ENCODE measurements around the gene SFTA2. TPM values are rescaled to one million over a fixed set of nuclear protein-coding genes. Genes with fewer than 3 reads are reported as not detected.

SFTA2 gene
- total RNA-seq, 1 experiment from 2014 or later: not detected

DNA sequence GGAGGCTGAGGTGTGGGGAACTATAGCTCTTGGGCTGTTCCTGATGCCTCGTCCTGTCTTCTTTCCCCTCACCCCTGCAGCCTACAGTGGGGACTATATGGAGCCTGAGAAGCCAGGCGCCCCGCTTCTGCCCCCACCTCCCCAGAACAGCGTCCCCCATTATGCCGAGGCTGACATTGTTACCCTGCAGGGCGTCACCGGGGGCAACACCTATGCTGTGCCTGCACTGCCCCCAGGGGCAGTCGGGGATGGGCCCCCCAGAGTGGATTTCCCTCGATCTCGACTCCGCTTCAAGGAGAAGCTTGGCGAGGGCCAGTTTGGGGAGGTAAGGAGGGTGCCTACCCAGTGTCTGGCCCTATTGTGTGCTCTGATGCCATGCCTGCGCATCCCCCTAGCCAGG lies 35.4 kb downstream of the SFTA2 start:
- Histone ChIP-seq H3K79me2 (ENCODE audit: insufficient read depth, low read length) (peaks cover 2% of the 10 kb centered on the region; the same call in 1 of the 2 replicates), H3K36me3 (ENCODE audit: control insufficient read depth in 1 of 2, insufficient read depth in 2 of 2, low read length in 2 of 2) (peaks cover 53 to 58% of the 10 kb centered on the region in 2 experiments), H3K27ac (ENCODE audit: low read depth, low read length) (no peak overlapping the region), H3K4me2 (ENCODE audit: low read length) (no peak overlapping the region), H3K4me3 (replicated peaks in 1 of 2; ENCODE audit: low read depth in 1 of 2, low read length in 2 of 2) (no peak overlapping the region), H3K4me1 (ENCODE audit: control insufficient read depth in 1 of 2, insufficient read depth in 2 of 2, low read length in 2 of 2) (no peaks in the 10 kb centered on the region), H2AFZ (ENCODE audit: low read depth, low read length, poor library complexity, severe bottlenecking) (no peak overlapping the region), H3K9ac (ENCODE audit: low read length) (no peak overlapping the region), H4K20me1 (ENCODE audit: insufficient read depth) (no peaks in the 10 kb centered on the region), H3K27me3 (ENCODE audit: insufficient read depth, low read length) (no peaks in the 10 kb centered on the region), H3K9me3 (ENCODE audit: control insufficient read depth in 1 of 2, insufficient read depth in 1 of 2, low read depth in 1 of 2, low read length in 2 of 2) (no peaks in the 10 kb centered on the region), H3K9me2 (ENCODE audit: insufficient read depth) (no peaks in the 10 kb centered on the region)
- RAD21 ChIA-PET (ENCODE audit: low non-redundant PET in 1 of 2, low total read pairs in 2 of 2, uncharacterized antibody in 2 of 2, unreplicated experiment in 2 of 2): no interaction called here
- TF ChIP-seq, protein P1, sequence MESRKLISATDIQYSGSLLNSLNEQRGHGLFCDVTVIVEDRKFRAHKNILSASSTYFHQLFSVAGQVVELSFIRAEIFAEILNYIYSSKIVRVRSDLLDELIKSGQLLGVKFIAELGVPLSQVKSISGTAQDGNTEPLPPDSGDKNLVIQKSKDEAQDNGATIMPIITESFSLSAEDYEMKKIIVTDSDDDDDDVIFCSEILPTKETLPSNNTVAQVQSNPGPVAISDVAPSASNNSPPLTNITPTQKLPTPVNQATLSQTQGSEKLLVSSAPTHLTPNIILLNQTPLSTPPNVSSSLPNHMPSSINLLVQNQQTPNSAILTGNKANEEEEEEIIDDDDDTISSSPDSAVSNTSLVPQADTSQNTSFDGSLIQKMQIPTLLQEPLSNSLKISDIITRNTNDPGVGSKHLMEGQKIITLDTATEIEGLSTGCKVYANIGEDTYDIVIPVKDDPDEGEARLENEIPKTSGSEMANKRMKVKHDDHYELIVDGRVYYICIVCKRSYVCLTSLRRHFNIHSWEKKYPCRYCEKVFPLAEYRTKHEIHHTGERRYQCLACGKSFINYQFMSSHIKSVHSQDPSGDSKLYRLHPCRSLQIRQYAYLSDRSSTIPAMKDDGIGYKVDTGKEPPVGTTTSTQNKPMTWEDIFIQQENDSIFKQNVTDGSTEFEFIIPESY (IDR thresholded peaks at IDR 0.05; ENCODE audit: extremely low read depth, insufficient replicate concordance, low read length): no peak
- TF ChIP-seq EZH2 (IDR thresholded peaks at IDR 0.05) (no peak), POLR2AphosphoS5 (IDR thresholded peaks at IDR 0.05; ENCODE audit: low read depth, low read length) (no peak), EGR1 (IDR thresholded peaks at IDR 0.05; ENCODE audit: low read depth) (no peak), CEBPB (IDR thresholded peaks at IDR 0.05; ENCODE audit: low read depth) (no peak), JUND (IDR thresholded peaks at IDR 0.05) (no peak), EZH2phosphoT487 (IDR thresholded peaks at IDR 0.05; ENCODE audit: borderline replicate concordance) (no peak), ZNF274 (IDR thresholded peaks at IDR 0.05; ENCODE audit: low read depth, low read length) (no peak), CBX3 (IDR thresholded peaks at IDR 0.05; ENCODE audit: low read depth) (no peak), ELF1 (IDR thresholded peaks at IDR 0.05; ENCODE audit: borderline replicate concordance, low read depth) (no peak), YY1 (IDR thresholded peaks at IDR 0.05; ENCODE audit: extremely low read depth, insufficient replicate concordance, low read depth, low read length) (no peak), FOSL1 (IDR thresholded peaks at IDR 0.05; ENCODE audit: low read depth) (no peak)
- TF ChIP-seq, protein P2, sequence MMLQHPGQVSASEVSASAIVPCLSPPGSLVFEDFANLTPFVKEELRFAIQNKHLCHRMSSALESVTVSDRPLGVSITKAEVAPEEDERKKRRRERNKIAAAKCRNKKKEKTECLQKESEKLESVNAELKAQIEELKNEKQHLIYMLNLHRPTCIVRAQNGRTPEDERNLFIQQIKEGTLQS (IDR thresholded peaks at IDR 0.05): no peak
- TF ChIP-seq, protein P3, sequence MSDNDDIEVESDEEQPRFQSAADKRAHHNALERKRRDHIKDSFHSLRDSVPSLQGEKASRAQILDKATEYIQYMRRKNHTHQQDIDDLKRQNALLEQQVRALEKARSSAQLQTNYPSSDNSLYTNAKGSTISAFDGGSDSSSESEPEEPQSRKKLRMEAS (IDR thresholded peaks at IDR 0.05): no peak
- TF ChIP-seq, protein P4, sequence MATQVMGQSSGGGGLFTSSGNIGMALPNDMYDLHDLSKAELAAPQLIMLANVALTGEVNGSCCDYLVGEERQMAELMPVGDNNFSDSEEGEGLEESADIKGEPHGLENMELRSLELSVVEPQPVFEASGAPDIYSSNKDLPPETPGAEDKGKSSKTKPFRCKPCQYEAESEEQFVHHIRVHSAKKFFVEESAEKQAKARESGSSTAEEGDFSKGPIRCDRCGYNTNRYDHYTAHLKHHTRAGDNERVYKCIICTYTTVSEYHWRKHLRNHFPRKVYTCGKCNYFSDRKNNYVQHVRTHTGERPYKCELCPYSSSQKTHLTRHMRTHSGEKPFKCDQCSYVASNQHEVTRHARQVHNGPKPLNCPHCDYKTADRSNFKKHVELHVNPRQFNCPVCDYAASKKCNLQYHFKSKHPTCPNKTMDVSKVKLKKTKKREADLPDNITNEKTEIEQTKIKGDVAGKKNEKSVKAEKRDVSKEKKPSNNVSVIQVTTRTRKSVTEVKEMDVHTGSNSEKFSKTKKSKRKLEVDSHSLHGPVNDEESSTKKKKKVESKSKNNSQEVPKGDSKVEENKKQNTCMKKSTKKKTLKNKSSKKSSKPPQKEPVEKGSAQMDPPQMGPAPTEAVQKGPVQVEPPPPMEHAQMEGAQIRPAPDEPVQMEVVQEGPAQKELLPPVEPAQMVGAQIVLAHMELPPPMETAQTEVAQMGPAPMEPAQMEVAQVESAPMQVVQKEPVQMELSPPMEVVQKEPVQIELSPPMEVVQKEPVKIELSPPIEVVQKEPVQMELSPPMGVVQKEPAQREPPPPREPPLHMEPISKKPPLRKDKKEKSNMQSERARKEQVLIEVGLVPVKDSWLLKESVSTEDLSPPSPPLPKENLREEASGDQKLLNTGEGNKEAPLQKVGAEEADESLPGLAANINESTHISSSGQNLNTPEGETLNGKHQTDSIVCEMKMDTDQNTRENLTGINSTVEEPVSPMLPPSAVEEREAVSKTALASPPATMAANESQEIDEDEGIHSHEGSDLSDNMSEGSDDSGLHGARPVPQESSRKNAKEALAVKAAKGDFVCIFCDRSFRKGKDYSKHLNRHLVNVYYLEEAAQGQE (IDR thresholded peaks at IDR 0.05; ENCODE audit: low read depth): no peak
- CTCF ChIA-PET: no interaction called here
- DNase-seq (ENCODE audit: low read depth, low spot score) (no peak), ATAC-seq (no peak)
- POLR2A ChIA-PET: interaction anchor here (1.4 kb wide), 1 partner anchor 11 kb away, joined by 4 read pairs; no protein-coding TSS in a partner anchor
- intact Hi-C loops (cut with micrococcal nuclease): no loop called here
- BruUV-seq (replicated peaks): no TSS peak
